GM12875 (cell line): ENCODE results near the gene PABPC3.

Experiments
- H3K4me3 ChIP-seq: one replicate; pipeline ENCODE4 v1.5.1; 2011; ENCODE audit warnings: low read depth, low read length, control low read depth
- TF ChIP-seq, protein P1 (sequence below): IDR thresholded peaks from 2 replicates; pipeline ENCODE4 v1.5.1; 2011; ENCODE audit warnings: low read depth, mild to moderate bottlenecking, control low read depth, inconsistent platforms, low read length, moderate library complexity, borderline replicate concordance; ENCODE audit not compliant: insufficient read depth

Gene PABPC3

DNA sequence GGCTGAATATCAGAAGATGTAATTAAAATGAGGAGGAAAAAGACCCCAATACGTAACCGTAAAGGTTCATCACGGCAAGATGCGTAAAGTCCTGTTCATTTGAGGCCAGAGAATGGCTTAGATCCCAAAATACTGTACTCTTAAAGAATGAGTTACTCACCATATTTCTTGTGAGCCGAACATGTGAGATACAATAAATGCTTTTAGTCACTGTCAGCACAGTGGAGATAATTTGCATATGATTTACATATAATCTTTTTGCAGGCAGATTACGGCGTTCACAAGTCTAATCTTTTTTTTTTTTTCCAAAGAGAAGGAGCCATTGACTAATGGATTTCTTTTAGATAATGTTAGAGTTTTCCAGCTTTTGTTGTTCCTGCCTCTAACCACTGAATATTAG, 47.8 kb downstream of the PABPC3 start:
- TF ChIP-seq, protein P1, sequence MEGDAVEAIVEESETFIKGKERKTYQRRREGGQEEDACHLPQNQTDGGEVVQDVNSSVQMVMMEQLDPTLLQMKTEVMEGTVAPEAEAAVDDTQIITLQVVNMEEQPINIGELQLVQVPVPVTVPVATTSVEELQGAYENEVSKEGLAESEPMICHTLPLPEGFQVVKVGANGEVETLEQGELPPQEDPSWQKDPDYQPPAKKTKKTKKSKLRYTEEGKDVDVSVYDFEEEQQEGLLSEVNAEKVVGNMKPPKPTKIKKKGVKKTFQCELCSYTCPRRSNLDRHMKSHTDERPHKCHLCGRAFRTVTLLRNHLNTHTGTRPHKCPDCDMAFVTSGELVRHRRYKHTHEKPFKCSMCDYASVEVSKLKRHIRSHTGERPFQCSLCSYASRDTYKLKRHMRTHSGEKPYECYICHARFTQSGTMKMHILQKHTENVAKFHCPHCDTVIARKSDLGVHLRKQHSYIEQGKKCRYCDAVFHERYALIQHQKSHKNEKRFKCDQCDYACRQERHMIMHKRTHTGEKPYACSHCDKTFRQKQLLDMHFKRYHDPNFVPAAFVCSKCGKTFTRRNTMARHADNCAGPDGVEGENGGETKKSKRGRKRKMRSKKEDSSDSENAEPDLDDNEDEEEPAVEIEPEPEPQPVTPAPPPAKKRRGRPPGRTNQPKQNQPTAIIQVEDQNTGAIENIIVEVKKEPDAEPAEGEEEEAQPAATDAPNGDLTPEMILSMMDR = no peak
- H3K4me3 ChIP-seq = no peak overlapping the region

DNA sequence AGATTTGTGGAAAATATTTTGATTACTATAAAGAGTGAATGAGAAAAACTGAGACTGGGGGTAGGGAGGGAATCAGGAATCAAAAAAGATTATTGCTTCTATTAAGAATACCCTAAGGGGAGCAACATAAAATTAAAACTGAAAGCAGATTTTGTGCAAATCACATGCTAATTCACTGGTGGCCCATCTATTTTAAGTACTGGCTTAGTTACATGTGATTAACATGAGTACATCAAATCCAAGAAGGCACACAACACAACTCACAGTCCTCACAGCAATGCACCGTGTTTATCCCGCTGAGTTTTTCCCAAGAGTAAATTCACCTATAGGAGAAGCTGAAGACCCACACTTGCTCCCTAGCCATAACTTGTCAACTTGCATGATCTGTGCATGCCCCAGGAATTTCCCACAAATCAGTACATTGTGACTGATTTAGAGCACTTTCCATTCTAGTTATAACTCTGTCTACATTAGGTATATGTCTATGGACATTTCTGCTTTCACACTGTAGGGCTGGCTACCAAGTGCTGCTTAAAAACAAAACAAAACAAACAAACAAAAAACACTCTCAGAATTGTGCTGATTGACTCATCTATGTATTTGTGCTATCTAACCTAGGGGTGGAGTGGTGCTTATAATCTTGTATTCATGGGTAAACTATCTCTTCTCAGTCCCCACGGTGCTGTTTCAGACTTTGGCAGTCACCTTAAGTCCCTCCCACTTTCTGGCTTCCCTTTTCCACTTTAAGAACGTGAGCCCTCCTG, 51.9 kb downstream of the PABPC3 start:
- H3K4me3 ChIP-seq = no peak overlapping the region

DNA sequence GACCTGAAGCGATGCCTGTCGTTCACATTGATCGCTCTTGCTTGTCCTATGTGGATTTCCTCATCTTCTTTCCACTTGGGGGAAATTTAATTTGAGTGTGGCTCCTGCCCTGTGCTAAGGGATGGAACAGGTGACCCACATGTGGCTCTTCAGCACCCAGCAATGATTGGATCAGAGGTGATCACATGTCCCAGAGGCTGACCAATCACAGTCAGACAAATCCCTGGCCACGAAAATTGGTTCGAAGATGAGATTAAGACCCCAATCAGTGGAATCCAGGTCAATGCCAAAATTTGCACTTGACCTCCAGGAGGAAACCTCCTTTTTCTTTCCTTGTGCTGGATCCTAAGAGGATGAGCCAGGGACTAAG, 52.5 kb downstream of the PABPC3 start:
- TF ChIP-seq, protein P1 = no peak
- no peak overlapping the region for H3K4me3 ChIP-seq

More for the DNA sequence above, 51.9 kb downstream of the PABPC3 start:
- TF ChIP-seq, protein P1 = no peak
